ENCODE measurements around the gene TSPAN11.
"Not testable (repeated sequence)": the region's sequence is repeated elsewhere in the genome, so short reads cannot be mapped to it uniquely, and the experiment has no call there.

Gene TSPAN11

GRCh38 chr12:31003861-31004640 lies 77.5 kb downstream of the TSPAN11 start:
- DNase-seq (ENCODE audit: low spot score), result no peak

- DNase-seq (ENCODE audit: low spot score), result no peak
Observed at GRCh38 chr12:31004666-31005065, 78.1 kb downstream of the TSPAN11 start.

GRCh38 chr12:31005256-31005943 lies 78.9 kb downstream of the TSPAN11 start:
- no peak for DNase-seq (ENCODE audit: low spot score)

GRCh38 chr12:31005944-31006361 lies 79.4 kb downstream of the TSPAN11 start:
- no peak for DNase-seq (ENCODE audit: low spot score)

- no peak for DNase-seq (ENCODE audit: low spot score)
Observed at GRCh38 chr12:31006416-31007152, 80.0 kb downstream of the TSPAN11 start.

GRCh38 chr12:31007153-31007495 lies 80.6 kb downstream of the TSPAN11 start:
- DNase-seq (ENCODE audit: low spot score), result no peak

- no peak for DNase-seq (ENCODE audit: low spot score)
Observed at GRCh38 chr12:31007636-31008175, 81.2 kb downstream of the TSPAN11 start.

GRCh38 chr12:31008241-31008761 lies 81.8 kb downstream of the TSPAN11 start:
- no peak for DNase-seq (ENCODE audit: low spot score)

- DNase-seq (ENCODE audit: low spot score), result no peak
Observed at GRCh38 chr12:31008961-31009840, 82.7 kb downstream of the TSPAN11 start.

- no peak for DNase-seq (ENCODE audit: low spot score)
Observed at GRCh38 chr12:31009976-31010375, 83.4 kb downstream of the TSPAN11 start.

- DNase-seq (ENCODE audit: low spot score), result no peak
Observed at GRCh38 chr12:31011336-31011735, 84.8 kb downstream of the TSPAN11 start.

- no peak for DNase-seq (ENCODE audit: low spot score)
Observed at GRCh38 chr12:31011746-31012566, 85.4 kb downstream of the TSPAN11 start.

- not testable (repeated sequence) for DNase-seq (ENCODE audit: low spot score)
Observed at GRCh38 chr12:31012567-31012891, 86.0 kb downstream of the TSPAN11 start.

- no peak for DNase-seq (ENCODE audit: low spot score)
Observed at GRCh38 chr12:31015215-31015614, 88.7 kb downstream of the TSPAN11 start.

- DNase-seq (ENCODE audit: low spot score), result no peak
Observed at GRCh38 chr12:31016057-31016456, 89.5 kb downstream of the TSPAN11 start.

GRCh38 chr12:31017535-31017934 lies 91.0 kb downstream of the TSPAN11 start:
- DNase-seq (ENCODE audit: low spot score), result no peak

- no peak for DNase-seq (ENCODE audit: low spot score)
Observed at GRCh38 chr12:31018106-31018789, 91.7 kb downstream of the TSPAN11 start.

- DNase-seq (ENCODE audit: low spot score), result no peak
Observed at GRCh38 chr12:31018790-31019505, 92.4 kb downstream of the TSPAN11 start.

GRCh38 chr12:31019561-31019960 lies 93.0 kb downstream of the TSPAN11 start:
- DNase-seq (ENCODE audit: low spot score), result no peak

Measured in RKO (cell line).